ENCODE measurements around the gene CHKB.
"Not testable (repeated sequence)": the region's sequence is repeated elsewhere in the genome, so short reads cannot be mapped to it uniquely, and the experiment has no call there.

Gene CHKB

DNA sequence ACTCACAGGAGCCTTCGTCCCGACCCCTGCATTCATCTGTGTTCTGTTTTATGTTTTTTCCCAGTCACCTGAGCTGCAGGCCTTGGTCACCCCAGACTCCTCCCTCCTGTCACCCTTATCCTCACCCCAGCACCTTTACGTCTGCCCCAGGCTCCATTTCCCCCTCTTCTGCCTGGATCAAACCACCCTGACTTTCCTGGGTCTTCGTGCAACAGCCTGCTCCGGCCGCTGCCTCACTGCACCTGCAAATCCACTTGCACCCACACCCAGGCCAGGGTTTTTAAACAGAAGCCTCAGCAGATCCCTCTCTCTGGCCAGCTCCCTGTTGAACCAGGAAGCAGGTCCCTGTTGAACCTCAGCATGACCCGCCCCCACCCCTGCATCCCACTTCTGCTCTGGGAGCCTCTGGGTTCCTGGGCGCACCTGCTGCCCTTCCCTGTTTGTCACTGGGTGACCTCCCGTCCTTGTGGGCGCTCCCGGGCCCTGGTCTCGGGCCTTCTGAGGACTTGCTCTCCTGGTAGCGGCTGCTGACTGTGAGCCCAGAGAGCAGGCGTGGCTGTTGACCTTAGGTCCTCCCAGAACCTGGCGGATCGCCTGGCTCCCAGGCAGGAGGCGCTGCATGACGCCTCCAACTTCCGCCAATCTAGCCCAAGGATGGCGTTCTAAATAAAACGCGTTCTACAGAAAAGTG lies 30.8 kb upstream of the CHKB start:
- no peak for DNase-seq (ENCODE audit: low read depth, low spot score)

GRCh38 chr22:50612528-50613221 lies 30.0 kb upstream of the CHKB start:
- no peak overlapping the region for H3K27ac ChIP-seq
- no peak for DNase-seq (ENCODE audit: low read depth, low spot score)

More for the DNA sequence above, 30.8 kb upstream of the CHKB start:
- no peak overlapping the region for H3K27ac ChIP-seq

DNA sequence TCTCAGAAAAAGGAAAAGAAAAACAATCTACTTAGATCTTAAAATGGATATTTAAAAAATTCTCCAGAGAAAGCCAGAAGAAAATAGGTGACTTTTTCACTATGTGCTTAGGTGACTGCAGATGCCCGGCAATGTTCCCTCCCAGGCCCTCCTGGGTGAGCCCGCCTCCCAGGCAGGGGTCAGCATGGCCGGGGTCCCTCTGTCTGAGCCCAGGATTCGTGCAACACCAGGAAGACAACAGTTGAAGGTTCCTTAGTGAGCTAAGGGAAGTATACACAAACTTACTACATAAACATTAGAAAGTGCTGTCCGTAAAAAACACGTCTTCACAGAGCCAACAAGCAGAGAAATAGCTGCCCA lies 29.5 kb upstream of the CHKB start:
- DNase-seq (ENCODE audit: low read depth, low spot score): no peak
- no peak overlapping the region for H3K27ac ChIP-seq

DNA sequence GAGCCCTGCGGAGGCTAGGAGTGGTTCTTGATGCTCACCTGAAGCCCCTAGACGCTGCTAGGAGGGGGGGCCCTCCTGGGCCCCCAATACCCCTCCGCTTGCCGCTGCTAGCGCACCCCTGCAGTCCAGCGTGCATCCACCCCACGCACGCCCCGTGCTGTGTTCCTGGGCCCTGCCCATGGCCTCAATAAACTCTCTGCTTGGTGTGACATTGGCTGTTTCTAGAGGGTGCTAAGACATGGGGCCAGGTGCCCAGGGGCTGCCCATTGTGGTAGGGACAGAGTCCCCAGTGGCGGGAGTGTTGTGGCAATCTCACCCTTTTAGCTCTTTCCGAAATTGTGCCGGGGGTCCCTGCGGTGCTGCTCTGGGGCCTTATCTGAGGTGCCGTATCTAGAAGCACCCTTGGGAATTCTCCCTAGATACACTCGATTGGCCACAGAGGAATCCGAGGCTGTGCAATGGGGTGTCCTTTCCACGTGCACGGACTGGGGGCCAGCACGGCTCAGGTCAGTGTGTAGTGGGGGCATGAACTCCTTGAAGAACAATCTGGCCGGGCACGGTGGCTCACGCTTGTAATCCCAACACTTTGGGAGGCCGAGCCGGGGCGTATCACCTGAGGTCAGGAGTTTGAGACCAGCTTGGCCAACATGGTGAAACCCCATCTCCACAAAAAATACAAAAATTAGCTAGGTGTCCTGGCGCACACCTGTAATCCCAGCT lies 28.9 kb upstream of the CHKB start:
- H3K27ac ChIP-seq: no peak overlapping the region
- DNase-seq (ENCODE audit: low read depth, low spot score): no peak

DNA sequence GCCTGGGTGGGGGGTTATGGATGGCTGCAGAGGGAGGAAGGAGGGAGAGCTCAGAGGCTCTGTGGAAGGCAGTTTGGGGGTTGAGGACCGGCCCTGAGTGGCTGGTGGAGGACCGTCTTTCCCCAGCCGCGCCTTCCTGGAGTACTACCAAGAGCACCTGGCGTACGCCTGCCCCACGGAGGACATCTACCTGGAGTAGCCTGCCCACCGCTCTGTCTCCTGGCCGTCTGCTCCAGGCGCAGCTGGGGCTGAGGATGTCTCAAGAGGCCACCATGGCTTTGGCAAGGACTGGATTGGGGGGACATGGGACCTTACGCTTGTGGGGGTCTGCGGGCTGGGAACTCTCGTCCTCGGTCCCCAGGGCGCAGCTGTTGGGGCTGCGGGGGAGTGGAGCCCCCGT lies 27.9 kb upstream of the CHKB start:
- no peak overlapping the region for H3K27ac ChIP-seq

GRCh38 chr22:50610041-50610451 lies 27.4 kb upstream of the CHKB start:
- DNase-seq (ENCODE audit: low read depth, low spot score): no peak
- no peak overlapping the region for H3K27ac ChIP-seq

More for the DNA sequence above, 27.9 kb upstream of the CHKB start:
- DNase-seq (ENCODE audit: low read depth, low spot score): no peak

GRCh38 chr22:50609599-50609998 lies 26.9 kb upstream of the CHKB start:
- DNase-seq (ENCODE audit: low read depth, low spot score): no peak
- H3K27ac ChIP-seq: no peak overlapping the region

- H3K27ac ChIP-seq: no peak overlapping the region
- DNase-seq (ENCODE audit: low read depth, low spot score): no peak
Observed at GRCh38 chr22:50608996-50609395, 26.3 kb upstream of the CHKB start.

GRCh38 chr22:50608058-50608840 lies 25.6 kb upstream of the CHKB start:
- not testable (repeated sequence) for H3K27ac ChIP-seq; DNase-seq (ENCODE audit: low read depth, low spot score)

GRCh38 chr22:50607659-50608020 lies 25.0 kb upstream of the CHKB start:
- DNase-seq (ENCODE audit: low read depth, low spot score): no peak
- no peak overlapping the region for H3K27ac ChIP-seq

- H3K27ac ChIP-seq: no peak overlapping the region
- no peak for DNase-seq (ENCODE audit: low read depth, low spot score)
Observed at GRCh38 chr22:50606946-50607658, 24.5 kb upstream of the CHKB start.

DNA sequence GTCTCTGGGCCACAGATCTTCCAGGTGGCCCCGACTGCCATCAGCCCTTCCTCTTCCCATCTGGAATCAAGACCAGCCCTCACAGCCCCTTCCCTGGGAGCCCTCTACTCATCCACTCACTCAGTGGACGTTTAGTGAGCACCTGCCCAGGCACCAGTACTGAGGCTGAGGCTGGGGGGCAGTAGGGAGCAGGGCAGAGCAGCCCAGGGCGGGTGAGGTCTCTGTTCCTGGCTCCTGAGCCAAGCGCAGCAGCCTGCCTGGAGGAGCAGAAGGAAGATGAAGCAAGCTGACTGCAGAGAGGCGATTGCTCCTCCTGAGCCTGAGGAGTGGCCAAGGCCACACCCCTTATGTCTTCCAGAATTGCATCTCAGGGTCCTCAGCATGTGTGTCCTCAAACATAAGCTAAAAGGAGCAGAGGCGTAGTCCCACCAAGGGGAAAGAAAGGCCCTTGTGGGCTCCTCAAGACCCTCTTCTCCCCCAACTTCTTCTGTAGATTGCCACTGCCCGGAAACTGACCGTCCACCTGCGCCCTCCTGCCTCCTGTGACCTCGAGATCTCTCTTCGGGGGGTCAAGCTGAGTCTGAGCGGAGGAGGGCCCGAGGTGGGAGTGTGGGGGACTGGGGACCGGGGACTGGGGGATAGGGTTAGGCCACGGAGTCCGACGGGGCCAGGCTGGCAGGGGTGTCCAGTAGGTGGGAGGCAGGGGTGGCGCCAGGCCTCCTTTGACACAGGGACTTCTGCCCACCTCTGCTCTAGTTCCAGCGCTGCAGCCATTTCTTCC lies 23.7 kb upstream of the CHKB start:
- no peak for DNase-seq (ENCODE audit: low read depth, low spot score)
- H3K27ac ChIP-seq: no peak overlapping the region

GRCh38 chr22:50605613-50606074 lies 23.0 kb upstream of the CHKB start:
- no peak for DNase-seq (ENCODE audit: low read depth, low spot score)
- no peak overlapping the region for H3K27ac ChIP-seq

- H3K27ac ChIP-seq: no peak overlapping the region
- no peak for DNase-seq (ENCODE audit: low read depth, low spot score)
Observed at GRCh38 chr22:50605002-50605612, 22.5 kb upstream of the CHKB start.

DNA sequence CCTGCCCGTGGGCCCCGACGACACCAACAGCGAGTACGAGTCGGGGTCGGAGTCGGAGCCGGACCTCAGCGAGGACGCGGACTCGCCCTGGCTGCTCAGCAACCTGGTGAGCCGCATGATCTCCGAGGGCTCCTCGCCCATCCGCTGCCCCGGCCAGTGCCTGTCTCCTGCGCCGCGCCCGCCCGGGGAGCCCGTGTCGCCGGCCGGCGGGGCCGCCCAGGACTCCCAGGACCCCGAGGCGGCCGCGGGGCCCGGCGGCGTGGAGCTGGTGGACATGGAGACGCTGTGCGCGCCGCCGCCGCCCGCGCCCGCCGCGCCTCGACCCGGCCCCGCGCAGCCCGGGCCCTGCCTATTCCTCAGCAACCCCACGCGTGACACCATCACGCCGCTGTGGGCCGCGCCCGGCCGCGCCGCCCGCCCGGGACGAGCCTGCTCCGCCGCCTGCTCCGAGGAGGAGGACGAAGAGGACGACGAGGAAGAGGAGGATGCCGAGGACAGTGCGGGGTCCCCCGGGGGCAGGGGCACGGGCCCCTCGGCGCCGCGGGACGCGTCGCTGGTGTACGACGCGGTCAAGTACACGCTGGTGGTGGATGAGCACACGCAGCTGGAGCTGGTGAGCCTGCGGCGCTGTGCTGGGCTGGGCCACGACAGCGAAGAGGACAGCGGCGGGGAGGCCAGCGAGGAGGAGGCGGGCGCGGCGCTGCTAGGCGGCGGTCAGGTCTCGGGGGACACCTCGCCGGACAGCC lies 21.8 kb upstream of the CHKB start:
- no peak for DNase-seq (ENCODE audit: low read depth, low spot score)
- H3K27ac ChIP-seq: no peak overlapping the region

DNA sequence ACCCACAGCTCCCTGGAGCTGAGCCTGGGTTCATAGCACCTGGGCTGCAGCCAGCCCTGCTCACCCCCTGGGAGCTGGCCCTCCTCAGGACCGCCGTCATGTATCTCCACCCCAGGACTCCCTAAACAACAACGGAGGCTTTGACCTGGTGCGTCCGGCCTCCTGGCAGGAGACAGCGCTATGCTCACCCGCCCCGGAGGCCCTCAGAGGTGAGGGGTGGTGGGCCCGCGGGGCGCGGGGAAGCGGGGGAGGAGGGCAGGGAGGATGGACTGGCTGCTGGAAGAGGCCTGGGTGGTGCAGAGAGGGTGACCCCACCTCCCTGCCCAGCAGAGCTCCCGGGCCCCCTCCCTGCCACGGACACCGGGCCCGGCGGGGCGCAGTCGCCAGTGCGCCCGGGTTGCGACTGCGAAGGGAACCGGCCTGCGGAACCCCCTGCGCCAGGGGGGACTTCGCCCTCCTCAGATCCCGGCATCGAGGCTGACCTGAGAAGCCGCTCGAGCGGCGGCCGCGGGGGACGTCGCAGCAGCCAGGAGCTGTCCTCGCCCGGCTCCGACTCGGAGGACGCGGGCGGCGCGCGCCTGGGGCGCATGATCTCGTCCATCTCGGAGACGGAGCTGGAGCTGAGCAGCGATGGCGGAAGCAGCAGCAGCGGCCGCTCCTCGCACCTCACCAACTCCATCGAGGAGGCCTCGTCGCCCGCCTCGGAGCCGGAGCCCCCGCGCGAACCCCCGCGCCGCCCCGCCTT lies 21.0 kb upstream of the CHKB start:
- H3K27ac ChIP-seq: no peak overlapping the region
- no peak for DNase-seq (ENCODE audit: low read depth, low spot score)

DNA sequence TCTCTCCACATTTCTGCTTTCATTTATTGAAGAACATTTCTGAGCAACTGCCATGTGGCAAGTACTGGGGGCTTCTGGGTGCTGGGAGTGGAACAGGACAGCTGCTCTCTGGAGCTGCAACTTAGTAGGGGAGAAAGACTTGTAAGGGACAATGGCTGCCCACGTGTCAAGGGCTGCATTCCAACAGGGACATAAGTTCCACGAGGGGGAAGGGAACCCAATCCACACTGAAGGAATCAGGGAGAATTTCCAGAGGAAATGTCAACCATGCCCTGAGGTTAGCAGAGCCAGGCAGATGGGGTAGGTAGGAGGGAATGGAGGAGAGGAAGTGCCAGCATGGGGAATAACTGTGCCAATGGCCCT lies 19.7 kb upstream of the CHKB start:
- H3K27ac ChIP-seq: no peak overlapping the region
- DNase-seq (ENCODE audit: low read depth, low spot score): no peak
